GM12865 (cell line): ENCODE data around the gene DDX39A.

Source experiments
- DNase-seq: peaks from one replicate; pipeline ENCODE4 v3.0.0; 2010; ENCODE audit warnings: low read depth
- H3K4me3 ChIP-seq: 2 replicates; pipeline ENCODE4 v1.5.1; 2011; ENCODE audit warnings: mild to moderate bottlenecking, low read depth, low read length, control low read depth
- TF ChIP-seq, protein P1 (sequence below): IDR thresholded peaks from 2 replicates; pipeline ENCODE4 v1.5.1; 2011; ENCODE audit warnings: low read length, control low read depth, low read depth, inconsistent platforms; ENCODE audit not compliant: insufficient read depth; ENCODE audit errors: missing control alignments

DDX39A gene

GRCh38 chr19:14394167-14394566, 25.0 kb downstream of the DDX39A start:
- TF ChIP-seq, protein P1, sequence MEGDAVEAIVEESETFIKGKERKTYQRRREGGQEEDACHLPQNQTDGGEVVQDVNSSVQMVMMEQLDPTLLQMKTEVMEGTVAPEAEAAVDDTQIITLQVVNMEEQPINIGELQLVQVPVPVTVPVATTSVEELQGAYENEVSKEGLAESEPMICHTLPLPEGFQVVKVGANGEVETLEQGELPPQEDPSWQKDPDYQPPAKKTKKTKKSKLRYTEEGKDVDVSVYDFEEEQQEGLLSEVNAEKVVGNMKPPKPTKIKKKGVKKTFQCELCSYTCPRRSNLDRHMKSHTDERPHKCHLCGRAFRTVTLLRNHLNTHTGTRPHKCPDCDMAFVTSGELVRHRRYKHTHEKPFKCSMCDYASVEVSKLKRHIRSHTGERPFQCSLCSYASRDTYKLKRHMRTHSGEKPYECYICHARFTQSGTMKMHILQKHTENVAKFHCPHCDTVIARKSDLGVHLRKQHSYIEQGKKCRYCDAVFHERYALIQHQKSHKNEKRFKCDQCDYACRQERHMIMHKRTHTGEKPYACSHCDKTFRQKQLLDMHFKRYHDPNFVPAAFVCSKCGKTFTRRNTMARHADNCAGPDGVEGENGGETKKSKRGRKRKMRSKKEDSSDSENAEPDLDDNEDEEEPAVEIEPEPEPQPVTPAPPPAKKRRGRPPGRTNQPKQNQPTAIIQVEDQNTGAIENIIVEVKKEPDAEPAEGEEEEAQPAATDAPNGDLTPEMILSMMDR, result no peak
- no peak for DNase-seq
- no peak overlapping the region for H3K4me3 ChIP-seq

DNA sequence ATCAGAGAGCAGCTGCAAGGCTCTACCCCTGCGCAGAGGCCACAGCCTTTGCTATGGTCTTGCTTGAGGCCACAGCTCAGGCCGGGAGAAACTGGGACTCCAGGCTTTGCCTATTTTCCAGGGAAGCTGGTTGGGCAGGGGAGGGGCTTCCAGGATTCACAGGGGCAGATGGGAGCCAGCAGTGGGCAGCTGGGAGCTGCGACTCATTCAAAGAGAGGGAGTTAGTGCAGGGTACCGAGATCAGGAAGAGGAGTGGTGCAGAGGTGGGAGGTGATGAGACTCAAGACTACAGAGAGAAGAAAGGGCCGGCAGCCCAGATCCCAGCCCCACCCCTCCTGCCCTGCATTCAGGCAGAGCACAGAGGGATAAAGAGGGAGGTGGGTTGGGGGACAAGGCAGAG, 25.8 kb downstream of the DDX39A start:
- DNase-seq, result no peak
- TF ChIP-seq, protein P1, result no peak
- no peak overlapping the region for H3K4me3 ChIP-seq

- DNase-seq, result no peak
- TF ChIP-seq, protein P1, result no peak
- no peak overlapping the region for H3K4me3 ChIP-seq
These were observed 27.9 kb downstream of the DDX39A start for GRCh38 chr19:14391156-14391821.

DNA sequence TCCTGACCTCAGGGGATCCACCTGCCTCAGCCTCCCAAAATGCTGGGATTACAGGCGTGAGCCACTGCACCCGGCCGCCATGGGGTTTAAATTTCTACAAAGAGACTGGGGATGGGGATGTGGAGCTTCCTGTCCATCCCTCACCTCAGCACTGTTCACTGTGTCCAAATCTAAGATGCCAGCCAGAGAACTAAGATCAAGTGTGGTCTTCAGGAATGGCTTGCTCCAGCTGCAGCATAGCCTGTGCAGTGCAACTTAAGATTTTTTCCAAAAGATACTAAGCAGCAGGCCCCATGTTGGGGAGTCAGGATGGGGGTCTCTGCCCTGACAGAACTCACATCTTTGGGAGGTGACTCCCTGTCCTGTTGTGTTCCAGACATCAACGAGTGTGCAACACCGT, 28.6 kb downstream of the DDX39A start:
- H3K4me3 ChIP-seq, result no peak overlapping the region
- TF ChIP-seq, protein P1, result no peak
- DNase-seq, result no peak

DNA sequence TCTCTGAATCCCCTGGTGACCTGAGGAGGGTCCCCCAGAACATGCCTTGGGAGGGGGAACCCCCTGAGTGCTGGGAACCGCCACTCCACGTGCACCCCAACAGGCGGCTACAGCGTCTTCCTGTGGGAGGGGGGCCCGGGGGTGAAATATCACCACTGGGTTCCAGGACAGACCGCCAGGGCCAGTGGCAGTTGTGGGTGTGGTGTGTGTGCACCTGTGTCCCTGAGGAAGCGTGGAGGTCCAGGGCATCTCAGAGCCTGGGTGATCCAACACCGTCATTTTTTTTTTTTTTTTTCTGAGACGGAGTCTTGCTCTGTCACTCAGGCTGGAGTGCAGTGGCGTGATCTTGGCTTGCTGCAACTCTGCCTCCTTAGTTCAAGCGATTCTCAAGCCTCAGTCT, 33.6 kb downstream of the DDX39A start:
- H3K4me3 ChIP-seq, result peak overlapping the region; percentile 100
- peak; percentile 56 for DNase-seq
- TF ChIP-seq, protein P1, result no peak

DNA sequence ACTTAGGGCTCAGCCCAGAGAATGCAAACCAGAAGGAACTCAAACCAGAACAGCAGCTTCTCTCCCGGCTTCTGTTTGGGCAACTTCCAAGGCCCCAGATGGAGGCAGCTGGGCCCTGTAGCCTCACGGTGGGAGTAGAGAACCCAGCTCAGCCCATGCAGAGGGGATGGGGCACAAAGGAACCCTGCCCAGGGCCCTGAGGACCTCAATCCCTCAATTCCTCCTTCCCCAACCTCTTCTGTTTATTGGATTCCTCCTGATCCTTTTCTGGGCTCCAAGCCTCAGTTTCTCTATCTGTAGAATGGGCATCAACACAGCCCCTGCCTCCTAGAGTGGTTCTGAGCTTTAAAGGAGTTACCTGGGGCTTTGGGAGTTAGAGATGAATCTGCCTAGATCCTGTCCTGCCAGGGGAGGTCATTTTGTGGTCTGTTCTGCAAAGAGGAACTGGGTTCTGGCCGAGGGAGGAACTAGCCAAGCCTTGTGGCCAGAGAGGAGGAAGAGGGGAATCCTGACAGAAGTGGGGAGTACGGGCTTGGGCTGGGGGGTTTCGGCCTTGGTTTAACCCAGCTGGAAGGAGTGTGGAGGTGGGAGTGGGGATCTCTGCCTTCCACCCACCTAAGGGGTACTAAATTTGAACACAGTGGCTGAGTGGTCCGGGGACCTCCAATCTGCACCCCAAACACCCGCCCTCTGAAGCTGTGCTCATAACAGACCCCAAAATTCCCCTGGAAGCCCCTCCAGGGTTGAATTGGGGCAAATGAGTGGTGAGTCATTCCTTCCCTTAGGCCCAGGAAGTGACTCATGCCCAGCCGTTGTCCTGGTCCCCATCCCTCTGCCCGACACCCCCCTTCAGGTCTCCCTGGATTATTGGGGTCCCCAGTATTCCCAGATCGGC, 35.2 kb downstream of the DDX39A start:
- DNase-seq, result peak; percentile 90
- H3K4me3 ChIP-seq, result peak overlapping the region; percentile 100

More for the DNA sequence above, 35.2 kb downstream of the DDX39A start:
- TF ChIP-seq, protein P1, result no peak
